ENCODE measurements around the gene DDX31. TPM values are rescaled to one million over a fixed set of nuclear protein-coding genes. Genes with fewer than 3 reads are reported as not detected.

Gene DDX31
- total RNA-seq, 2 experiments from 2014 or later = 28.3 to 28.8 TPM

GRCh38 chr9:132564526-132564925 is 105.3 kb downstream of the DDX31 start:
- POLR2A ChIA-PET = no interaction called here

GRCh38 chr9:132562306-132562573 is 107.5 kb downstream of the DDX31 start:
- Histone ChIP-seq H3K36me3 (ENCODE audit: insufficient read depth, low read length) (no peaks in the 10 kb centered on the region), H4K20me1 (ENCODE audit: insufficient read depth, low read length) (no peaks in the 10 kb centered on the region), H3K4me3 (ENCODE audit: low read depth, low read length, poor library complexity, severe bottlenecking) (no peak overlapping the region), H3K79me2 (ENCODE audit: insufficient read depth, low read depth, low read length) (no peaks in the 10 kb centered on the region), H3K27ac (ENCODE audit: low read depth, low read length, poor library complexity, severe bottlenecking) (no peak overlapping the region), H2AFZ (ENCODE audit: low read length) (no peak overlapping the region), H3K4me2 (ENCODE audit: low read length) (no peak overlapping the region), H3K9me3 (ENCODE audit: low read length) (no peaks in the 10 kb centered on the region), H3K9me2 (ENCODE audit: insufficient read depth, low read length) (no peaks in the 10 kb centered on the region), H3K4me1 (ENCODE audit: insufficient read depth, low read length, poor library complexity, severe bottlenecking) (no peaks in the 10 kb centered on the region)
- DNase-seq (ENCODE audit: low spot score) = no peak
- CTCF ChIA-PET (ENCODE audit: unreplicated experiment) = no interaction called here
- POLR2A ChIA-PET = no interaction called here
- no TSS peak for BruUV-seq (replicated peaks)
- intact Hi-C loops (cut with micrococcal nuclease; ENCODE audit: unreplicated experiment) = no loop called here
- no peak for TF ChIP-seq EZH2phosphoT487 (IDR thresholded peaks at IDR 0.05; ENCODE audit: borderline replicate concordance, low read depth, low read length)
- TF ChIP-seq, protein P1, sequence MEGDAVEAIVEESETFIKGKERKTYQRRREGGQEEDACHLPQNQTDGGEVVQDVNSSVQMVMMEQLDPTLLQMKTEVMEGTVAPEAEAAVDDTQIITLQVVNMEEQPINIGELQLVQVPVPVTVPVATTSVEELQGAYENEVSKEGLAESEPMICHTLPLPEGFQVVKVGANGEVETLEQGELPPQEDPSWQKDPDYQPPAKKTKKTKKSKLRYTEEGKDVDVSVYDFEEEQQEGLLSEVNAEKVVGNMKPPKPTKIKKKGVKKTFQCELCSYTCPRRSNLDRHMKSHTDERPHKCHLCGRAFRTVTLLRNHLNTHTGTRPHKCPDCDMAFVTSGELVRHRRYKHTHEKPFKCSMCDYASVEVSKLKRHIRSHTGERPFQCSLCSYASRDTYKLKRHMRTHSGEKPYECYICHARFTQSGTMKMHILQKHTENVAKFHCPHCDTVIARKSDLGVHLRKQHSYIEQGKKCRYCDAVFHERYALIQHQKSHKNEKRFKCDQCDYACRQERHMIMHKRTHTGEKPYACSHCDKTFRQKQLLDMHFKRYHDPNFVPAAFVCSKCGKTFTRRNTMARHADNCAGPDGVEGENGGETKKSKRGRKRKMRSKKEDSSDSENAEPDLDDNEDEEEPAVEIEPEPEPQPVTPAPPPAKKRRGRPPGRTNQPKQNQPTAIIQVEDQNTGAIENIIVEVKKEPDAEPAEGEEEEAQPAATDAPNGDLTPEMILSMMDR (conservative IDR thresholded peaks at IDR 0.05; ENCODE audit: low read length) = no peak

More at GRCh38 chr9:132564526-132564925, 105.3 kb downstream of the DDX31 start:
- Histone ChIP-seq H3K9me2 (ENCODE audit: insufficient read depth, low read length) (no peaks in the 10 kb centered on the region), H3K9me3 (ENCODE audit: low read length) (no peaks in the 10 kb centered on the region), H2AFZ (ENCODE audit: low read length) (no peak overlapping the region), H3K4me1 (ENCODE audit: insufficient read depth, low read length, poor library complexity, severe bottlenecking) (peaks cover 8% of the 10 kb centered on the region), H3K4me3 (ENCODE audit: low read depth, low read length, poor library complexity, severe bottlenecking) (no peak overlapping the region), H3K36me3 (ENCODE audit: insufficient read depth, low read length) (no peaks in the 10 kb centered on the region), H3K79me2 (ENCODE audit: insufficient read depth, low read depth, low read length) (no peaks in the 10 kb centered on the region), H3K4me2 (ENCODE audit: low read length) (no peak overlapping the region), H3K27ac (ENCODE audit: low read depth, low read length, poor library complexity, severe bottlenecking) (no peak overlapping the region), H4K20me1 (ENCODE audit: insufficient read depth, low read length) (no peaks in the 10 kb centered on the region)
- no TSS peak for BruUV-seq (replicated peaks)
- CTCF ChIA-PET (ENCODE audit: unreplicated experiment) = no interaction called here
- intact Hi-C loops (cut with micrococcal nuclease; ENCODE audit: unreplicated experiment) = no loop called here
- TF ChIP-seq, protein P1 (conservative IDR thresholded peaks at IDR 0.05; ENCODE audit: low read length) = no peak
- TF ChIP-seq EZH2phosphoT487 (IDR thresholded peaks at IDR 0.05; ENCODE audit: borderline replicate concordance, low read depth, low read length) = no peak
- no peak for DNase-seq (ENCODE audit: low spot score)

- Histone ChIP-seq H3K9me2 (ENCODE audit: insufficient read depth, low read length) (no peaks in the 10 kb centered on the region), H3K4me2 (ENCODE audit: low read length) (no peak overlapping the region), H3K36me3 (ENCODE audit: insufficient read depth, low read length) (no peaks in the 10 kb centered on the region), H3K4me3 (ENCODE audit: low read depth, low read length, poor library complexity, severe bottlenecking) (no peak overlapping the region), H2AFZ (ENCODE audit: low read length) (no peak overlapping the region), H3K4me1 (ENCODE audit: insufficient read depth, low read length, poor library complexity, severe bottlenecking) (no peaks in the 10 kb centered on the region), H3K79me2 (ENCODE audit: insufficient read depth, low read depth, low read length) (no peaks in the 10 kb centered on the region), H3K27ac (ENCODE audit: low read depth, low read length, poor library complexity, severe bottlenecking) (no peak overlapping the region), H4K20me1 (ENCODE audit: insufficient read depth, low read length) (no peaks in the 10 kb centered on the region), H3K9me3 (ENCODE audit: low read length) (no peaks in the 10 kb centered on the region)
- TF ChIP-seq, protein P1 (conservative IDR thresholded peaks at IDR 0.05; ENCODE audit: low read length) = no peak
- no peak for TF ChIP-seq EZH2phosphoT487 (IDR thresholded peaks at IDR 0.05; ENCODE audit: borderline replicate concordance, low read depth, low read length)
- ChIA-PET POLR2A (no interaction called here), CTCF (ENCODE audit: unreplicated experiment) (interaction anchor here (0.5 kb wide), 1 partner anchor 355 kb away, joined by 3 read pairs; no protein-coding TSS in a partner anchor)
- intact Hi-C loops (cut with micrococcal nuclease; ENCODE audit: unreplicated experiment) = no loop called here
- no peak for DNase-seq (ENCODE audit: low spot score)
- no TSS peak for BruUV-seq (replicated peaks)
Measured at GRCh38 chr9:132560616-132561202, 109.1 kb downstream of the DDX31 start.
